Stimulated activated CD8-positive, alpha-beta memory T cell treated with anti-CD3 and anti-CD28 coated beads, Interleukin-15, amount 100 ng/mL, for 24 hours (primary cell): Measurements from ENCODE around the gene RBM27.
"Not testable (repeated sequence)": the region's sequence is repeated elsewhere in the genome, so short reads cannot be mapped to it uniquely, and the experiment has no call there.

Source experiments
- DNase-seq: peaks from one replicate; pipeline ENCODE4 v3.0.0-alpha.2; 2020; ENCODE audit warnings: low read depth

The RBM27 gene

GRCh38 chr5:146203011-146203871, at the start of gene RBM27:
Gene RBM27, plus strand, starts transcription at chr5:146203605. Its CDS starts 161 bp downstream, at chr5:146203766.
- DNase-seq: peak; percentile 81

GRCh38 chr5:146158255-146158654, 45.1 kb upstream of the RBM27 start:
- DNase-seq: no peak

DNA sequence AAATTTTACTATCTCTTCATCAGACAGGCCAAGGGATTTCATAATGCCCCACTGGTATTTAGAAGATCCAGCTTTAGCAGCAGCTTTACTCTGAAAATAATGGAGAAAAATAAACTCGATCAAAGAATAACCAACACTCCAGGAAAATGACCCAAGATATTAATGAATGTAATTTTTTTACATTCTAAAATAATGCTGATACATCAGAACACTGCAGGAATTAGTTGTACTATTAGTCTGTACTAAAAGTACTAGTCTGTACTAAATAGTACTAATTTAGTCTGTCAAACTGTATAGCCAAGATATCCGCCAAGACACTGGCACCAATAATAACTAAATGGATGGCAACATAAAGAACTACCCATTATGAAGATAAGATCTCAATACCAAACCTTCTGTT, 39.0 kb upstream of the RBM27 start:
- no peak for DNase-seq

DNA sequence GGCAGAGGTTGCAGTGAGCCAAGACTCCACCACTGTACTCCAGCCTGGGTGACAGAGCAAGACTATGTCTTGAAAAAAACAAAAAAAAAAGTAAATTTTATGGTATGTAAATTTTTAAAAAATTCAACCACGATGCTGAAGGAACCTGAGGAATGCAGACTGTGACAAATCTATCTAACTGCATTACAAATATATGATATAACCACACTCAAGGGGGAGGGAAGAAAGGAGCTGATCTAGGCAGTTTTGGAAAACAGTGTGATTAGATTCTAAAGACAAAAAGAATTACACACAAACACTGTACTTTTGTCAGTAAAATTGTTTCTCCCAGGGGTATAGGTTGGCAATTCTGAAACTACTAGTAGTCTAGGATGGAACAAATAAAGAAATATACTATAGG, 37.9 kb upstream of the RBM27 start:
- DNase-seq: no peak

DNA sequence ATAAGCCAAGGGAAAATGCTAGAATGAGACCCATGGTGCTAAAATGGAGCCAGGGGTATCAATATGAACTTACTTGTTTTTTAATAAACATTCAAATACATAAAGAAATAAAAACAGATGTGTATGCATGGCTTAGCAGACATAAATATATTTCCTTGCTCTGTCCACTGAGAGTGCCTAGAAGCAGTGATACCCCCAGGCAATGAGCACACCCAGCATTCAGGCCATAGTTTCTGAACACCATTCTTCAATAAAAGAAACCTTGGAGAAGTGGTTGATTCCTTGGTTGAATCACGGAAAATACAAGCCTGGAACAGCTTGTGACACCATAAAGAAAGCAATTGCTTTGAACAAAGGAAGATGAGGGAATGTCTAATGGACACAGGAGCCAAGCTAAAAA, 37.5 kb upstream of the RBM27 start:
- no peak for DNase-seq

DNA sequence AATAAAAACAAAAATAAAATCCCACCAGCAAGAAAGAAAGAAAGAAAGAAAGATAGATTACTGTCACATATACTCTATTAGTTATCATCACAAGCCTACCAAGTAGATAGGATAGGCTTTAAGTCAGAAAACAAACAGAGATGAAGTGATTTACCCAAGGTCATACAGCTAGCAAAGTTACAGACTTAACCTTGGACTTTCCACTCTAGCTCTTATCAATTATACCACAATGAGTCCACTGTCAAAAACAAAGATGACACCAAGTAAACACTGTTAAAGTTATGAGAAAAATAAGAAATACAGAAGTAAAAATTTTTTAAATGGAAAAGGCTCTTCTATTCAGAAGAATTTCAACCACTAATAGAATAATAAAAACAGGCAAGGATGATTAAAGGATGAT, 34.3 kb upstream of the RBM27 start:
- DNase-seq: no peak

- not testable (repeated sequence) for DNase-seq
These were observed 30.4 kb upstream of the RBM27 start for GRCh38 chr5:146173049-146173448.

DNA sequence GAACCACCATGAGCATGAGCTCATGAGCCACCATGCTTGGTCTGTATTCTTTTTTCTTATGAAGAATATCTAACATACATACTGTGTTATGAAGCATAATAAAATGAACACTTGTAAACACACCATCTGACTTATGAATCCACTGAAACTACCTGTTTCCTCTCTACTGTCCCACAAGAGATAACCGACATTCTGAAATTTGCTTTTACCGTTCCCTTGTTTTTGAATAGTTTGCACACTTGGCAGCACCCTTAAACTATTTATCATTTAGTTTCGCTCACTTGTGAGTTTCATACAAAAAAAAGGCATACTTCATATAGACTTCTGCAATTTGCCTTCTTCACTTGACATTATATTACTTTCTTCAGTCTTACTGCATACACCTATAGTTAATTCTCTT, 29.8 kb upstream of the RBM27 start:
- no peak for DNase-seq

DNA sequence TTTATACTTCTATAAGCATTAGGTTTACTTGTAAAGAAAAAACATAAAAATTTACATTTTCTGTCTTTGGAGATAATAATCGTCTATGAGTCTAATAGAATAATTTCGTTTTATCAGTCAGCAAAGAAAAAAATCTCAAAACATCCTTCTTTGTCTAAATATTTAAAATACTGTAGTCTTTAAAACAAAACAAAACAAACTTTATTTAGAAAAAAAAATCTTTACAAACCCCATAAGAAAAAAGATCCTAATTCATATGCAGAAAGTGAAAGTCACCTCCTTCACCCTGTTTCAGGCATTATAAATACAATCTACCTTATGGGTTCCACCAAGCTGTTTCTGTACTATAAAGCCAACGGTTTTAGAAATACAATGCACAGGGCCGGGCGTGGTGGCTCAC, 26.6 kb upstream of the RBM27 start:
- DNase-seq: no peak

GRCh38 chr5:146179696-146180095, 23.7 kb upstream of the RBM27 start:
- DNase-seq: no peak

GRCh38 chr5:146183403-146183802, 20.0 kb upstream of the RBM27 start:
- DNase-seq: not testable (repeated sequence)

DNA sequence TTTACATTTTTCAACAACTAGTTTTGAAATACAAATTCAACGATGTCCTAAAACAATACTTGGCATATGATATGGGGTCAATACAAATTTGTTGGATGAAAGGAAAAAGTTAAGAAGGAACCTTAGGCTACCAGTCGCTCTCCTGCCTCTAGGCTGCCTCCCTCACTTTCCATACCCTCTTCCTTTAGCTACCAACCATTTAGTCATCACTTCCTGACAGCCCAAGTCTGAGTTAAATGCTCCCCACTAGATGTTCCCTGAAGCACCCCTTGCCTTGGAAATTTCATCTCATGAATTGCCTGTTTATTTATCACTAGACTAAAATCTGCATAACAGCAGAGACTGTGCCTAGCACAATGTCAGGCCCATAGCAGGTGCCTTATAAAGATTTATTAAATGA, 18.2 kb upstream of the RBM27 start:
- no peak for DNase-seq

GRCh38 chr5:146188358-146188757, 15.0 kb upstream of the RBM27 start:
- no peak for DNase-seq

DNA sequence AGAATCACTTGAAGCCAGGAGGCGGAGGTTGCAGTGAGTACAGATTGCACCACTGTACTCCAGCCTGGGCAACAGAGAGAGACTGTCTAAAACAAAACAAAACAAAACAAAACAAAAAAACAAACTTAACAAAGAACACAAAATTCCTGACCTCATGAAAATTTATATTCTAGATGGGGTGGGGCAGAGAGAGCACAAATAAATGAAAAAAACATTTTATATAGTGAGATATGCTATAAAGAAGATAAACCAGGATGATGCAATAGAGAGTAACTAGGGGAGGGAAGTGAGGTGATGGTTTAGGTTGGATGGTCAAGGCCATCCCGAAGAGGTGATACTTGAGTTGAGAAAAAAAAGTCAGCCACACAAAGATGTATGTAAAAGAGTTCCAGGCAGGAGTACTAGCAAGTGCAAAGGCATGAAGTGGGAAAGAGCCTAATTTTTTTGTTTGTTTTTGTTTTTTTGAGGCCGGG, 10.8 kb upstream of the RBM27 start:
- DNase-seq: no peak

GRCh38 chr5:146193285-146193684, 10.1 kb upstream of the RBM27 start:
- DNase-seq: no peak

DNA sequence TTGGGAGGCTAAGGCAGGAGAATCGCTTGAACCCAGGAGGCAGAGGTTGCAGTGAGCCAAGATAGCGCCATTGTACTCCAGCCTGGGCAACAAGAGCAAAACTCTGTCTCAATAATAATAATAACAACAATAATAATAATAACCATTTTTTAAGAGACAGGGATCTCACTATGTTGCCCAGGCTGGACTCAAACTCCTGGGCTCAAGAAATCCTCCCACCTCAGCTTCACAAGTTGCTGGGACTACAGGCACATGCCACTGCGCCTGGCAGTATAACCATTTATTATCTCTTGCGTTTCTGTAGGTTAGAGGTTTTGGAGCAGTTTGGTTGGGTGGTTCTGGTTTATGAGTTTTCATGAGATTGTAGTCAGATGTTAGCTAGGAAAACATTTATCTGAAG, 8.4 kb upstream of the RBM27 start:
- DNase-seq: not testable (repeated sequence)

DNA sequence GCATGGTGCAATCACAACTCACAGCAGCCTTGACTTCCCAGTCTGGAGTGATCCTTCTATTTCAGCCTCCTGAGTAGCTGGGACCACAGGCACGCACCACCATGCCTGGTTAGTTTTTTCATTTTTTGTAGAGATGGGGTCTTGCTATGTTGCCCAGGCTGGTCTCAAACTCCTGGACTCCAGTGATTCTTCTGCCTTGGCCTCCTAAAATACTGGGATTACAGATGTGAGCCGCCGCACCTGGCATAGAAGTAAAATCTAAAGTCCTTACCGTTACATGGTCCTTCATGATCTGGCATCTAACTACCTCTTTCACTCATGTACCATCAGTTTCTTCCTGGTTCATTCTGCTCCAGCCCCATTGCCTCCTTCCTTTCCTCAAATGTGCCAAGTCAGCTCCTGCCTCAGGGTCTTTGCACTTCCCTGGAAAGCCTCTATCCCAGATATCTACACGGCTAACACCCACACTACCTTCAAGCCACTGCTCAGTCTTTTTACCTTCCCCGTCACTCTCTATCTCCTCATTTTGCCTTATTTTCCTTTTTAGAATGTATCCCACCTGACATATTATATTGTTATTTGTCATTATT, 6.9 kb upstream of the RBM27 start:
- no peak for DNase-seq

DNA sequence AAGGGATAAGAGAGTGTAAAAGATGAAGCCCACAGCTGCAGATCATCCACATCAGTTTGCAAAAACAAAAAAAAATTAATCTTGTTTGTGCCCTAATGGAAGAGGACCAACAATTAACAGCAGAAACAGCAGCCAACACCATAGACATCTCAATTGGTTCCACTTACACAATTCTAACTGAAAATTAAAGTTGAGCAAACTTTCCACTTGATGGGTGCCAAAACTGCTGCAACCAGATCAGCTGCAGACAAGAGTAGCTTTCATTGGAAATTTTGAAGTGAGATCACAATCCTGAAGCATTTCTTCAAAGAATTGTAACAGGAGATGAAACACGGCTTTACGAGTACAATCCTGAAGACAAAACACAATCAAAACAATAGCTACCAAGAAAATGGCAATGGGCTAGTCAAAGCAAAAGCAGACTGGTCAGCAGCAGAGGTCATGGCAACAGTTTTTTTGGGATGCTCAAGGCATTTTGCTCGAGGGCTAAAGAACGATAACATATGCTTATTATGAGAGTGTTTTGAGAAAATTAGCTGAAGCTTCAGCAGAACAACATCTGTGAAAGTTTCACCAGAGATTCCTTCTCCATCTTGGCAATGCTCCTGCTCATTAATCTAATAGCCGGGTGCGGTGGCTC, 4.1 kb upstream of the RBM27 start:
- no peak for DNase-seq

- not testable (repeated sequence) for DNase-seq
These were observed 1.6 kb upstream of the RBM27 start for GRCh38 chr5:146201795-146202194.

DNA sequence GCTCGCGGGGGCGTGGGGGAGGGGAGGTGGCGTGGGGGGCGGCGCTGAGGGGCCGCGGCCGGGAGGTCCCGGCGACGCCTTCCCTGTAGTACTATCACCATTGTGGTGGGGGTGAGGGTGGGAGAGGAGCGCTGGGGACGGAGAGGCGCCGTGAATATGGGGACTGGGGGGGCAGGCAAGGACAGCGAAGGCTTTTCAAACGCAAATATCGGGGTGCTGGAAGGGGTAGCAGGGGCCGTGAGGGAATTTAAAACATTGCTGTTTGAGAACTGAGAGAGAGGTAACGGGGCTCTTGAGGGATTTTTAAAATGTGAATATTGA, 427 bp downstream of the RBM27 start:
- DNase-seq: no peak

DNA sequence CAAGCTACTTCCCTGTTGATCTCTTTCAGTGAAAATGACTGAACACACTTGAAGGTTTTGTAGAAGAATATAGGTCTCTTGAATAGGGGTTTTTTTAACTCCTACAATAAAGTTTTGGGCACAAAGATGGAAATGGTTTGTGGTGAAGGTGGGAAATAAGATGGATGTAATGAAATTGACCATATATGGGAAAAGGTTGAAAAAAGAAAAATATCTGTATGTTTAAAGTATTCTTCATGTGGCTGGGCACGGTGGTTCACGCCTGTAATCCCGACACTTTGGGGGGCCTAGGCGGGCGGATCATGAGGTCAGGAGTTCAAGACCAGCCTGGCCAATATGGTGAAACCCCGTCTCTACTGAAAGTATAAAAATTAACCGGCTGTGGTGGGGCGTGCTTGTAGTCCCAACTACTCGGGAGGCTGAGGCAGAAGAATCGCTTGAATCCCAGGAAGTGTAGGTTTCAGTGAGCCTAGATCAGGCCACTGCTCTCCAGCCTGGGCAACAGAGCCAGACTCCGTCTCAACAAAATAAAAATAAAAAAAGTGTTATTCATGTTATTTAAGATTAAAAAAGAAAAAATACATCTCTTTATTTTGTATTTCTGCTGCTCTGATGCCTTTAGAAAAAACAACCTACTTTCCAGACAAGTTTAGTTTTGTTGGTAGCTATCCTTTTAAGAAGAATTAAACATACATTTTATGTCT, 2.2 kb downstream of the RBM27 start:
- DNase-seq: no peak

- DNase-seq: no peak
These were observed 2.9 kb downstream of the RBM27 start for GRCh38 chr5:146206257-146206656.
